ENCODE measurements around the gene ACER1.

The ACER1 gene

DNA sequence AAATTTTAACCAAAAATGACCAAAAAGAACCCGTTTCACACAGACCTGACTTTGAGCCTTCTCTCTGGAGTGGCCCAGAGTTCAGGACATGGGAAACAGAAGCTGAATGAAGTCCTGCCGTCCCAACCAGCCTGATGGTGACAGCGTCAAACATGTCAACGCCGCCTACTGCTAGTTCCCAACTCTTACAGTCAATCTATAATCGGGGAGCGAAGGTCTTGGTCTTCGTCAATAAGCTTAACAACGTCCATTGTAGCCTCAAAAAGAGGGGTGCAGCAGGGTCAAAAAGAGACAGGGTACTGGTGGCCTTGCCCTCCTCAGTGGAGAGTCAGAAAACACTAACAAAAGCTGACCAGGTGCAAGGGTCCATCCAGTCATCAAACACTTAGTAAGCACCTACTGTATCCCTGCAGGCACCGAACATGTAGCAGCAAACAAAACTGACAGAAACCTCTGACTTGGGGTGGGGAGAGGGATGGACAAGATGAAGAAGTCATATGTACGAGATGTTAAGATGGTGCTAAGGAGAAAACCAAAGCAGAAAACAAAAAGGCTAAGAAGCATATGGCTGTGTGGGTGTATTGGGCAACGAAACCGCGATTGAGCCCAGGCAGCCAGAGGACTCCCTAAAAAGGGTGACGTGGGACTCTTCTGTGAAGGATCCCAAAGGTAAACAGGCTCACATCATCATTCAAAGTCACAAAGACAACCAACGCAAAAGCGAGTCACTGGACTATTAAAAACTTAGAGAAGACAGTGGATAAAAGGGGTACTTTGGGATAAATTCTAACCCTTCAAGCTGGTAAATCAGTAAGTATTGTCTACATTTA, 65.6 kb downstream of the ACER1 start:
- DNase-seq (ENCODE audit: low spot score): no peak

GRCh38 chr19:6264803-6265202, 68.6 kb downstream of the ACER1 start:
- DNase-seq (ENCODE audit: low spot score): no peak

DNA sequence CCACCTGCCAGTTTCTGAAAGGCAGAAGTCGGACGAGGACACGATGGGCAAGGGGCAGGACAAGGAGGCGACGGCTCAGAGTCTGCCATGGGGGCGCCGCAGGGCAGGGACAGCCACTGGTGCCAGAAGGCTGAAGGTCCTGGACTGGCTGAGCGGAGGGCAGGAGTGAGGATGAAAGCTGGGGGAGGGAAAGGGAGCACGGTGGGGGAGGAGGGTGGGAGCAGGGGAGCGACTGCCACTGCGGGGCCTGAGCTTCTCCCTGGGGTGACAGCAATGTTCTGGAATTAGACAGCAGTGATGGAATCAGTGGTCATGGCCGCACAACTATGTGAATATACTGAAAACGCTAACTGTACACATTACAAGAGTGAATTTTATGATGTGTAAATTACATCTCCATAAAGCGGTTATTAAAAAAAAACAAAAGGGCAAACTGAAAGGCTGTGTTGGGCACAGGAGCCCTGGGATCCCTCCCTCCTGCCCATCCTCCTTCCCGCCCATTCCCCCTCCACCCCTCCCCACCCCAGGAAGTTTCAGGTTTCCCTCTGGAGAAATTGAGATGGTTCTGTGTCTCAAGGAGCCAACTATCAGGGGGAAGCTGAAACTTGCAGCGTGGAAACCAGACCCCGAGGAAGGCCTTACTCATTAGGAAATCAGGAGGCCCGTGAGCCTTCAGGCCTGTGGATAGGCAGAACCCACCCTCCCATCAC, 69.5 kb downstream of the ACER1 start:
- DNase-seq (ENCODE audit: low spot score): no peak

GRCh38 chr19:6263306-6263705, 70.1 kb downstream of the ACER1 start:
- no peak for DNase-seq (ENCODE audit: low spot score)

DNA sequence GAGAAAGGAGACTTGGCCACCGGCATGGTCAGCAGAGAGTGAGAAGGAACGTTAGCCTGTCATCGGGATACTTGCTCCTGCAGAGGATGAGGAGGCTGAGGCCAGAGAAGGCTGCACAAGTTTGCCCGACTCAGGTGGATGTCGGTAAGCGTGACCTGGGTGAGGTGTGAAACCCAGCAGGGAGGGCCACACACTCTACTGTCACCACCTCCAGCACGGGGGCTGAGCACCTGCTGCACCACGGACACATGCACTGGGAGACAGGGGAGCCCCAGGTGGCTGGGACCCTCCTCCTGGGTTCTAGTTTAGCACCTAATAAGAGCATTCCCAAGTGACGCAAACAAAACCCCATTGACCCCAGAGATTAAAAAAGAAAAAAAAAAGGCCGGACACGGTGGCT, 70.9 kb downstream of the ACER1 start:
- DNase-seq (ENCODE audit: low spot score): no peak

GRCh38 chr19:6261883-6262282, 71.5 kb downstream of the ACER1 start:
- DNase-seq (ENCODE audit: low spot score): no peak

DNA sequence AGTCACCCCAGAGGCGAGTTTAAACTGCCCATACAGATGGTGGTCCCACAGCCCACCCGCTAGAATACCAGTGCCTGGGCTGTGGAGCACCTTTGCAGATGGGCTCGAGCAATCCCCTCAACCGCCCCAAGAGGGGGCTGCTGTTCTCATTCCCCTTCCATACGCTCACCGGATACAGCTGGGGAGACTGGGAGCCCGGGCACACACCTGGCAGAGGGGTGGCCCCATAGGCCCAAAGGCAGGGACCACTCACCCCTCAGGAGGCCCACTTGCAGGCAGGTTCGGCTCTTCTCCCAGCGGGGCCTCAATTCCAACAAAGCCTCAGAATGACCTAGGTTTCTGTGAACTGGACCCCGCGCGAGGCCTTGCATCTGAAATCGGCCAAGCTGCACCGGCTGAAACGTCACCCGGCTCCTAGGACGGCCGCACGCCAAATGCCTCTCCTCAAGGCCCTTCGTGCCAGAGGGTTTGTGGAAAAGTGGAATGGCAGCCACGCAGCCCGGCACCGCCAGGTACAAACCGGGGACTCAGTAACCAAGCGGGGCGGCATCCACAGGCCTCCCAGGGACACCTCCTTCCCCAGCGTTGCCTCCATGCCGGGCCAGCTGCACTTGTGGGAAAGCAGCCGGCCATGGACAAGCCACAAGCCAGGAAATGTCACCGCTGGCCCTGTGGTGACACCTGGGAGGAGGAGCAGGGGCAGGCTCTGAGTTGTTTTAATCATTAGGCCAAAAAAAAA, 72.3 kb downstream of the ACER1 start:
- DNase-seq (ENCODE audit: low spot score): no peak

DNA sequence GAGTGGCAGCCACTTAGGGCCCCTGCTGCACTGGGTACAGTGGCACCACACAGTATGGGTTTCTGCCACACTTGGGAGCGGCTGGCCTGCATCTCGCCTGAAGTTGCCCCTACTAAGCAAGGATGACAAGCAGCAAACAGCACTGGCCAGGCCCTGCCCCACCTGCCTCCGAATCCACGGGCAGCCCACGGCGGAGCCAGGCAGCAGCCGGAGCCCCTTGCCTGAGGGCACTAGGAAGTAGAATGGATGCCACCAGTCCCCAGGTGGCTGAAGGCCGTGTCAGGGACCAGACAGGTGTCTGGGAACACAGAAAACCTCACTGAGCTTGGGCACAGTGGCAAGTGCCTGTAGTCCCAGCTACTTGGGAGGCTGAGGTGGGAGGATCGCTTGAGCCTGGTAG, 73.0 kb downstream of the ACER1 start:
- DNase-seq (ENCODE audit: low spot score): no peak

DNA sequence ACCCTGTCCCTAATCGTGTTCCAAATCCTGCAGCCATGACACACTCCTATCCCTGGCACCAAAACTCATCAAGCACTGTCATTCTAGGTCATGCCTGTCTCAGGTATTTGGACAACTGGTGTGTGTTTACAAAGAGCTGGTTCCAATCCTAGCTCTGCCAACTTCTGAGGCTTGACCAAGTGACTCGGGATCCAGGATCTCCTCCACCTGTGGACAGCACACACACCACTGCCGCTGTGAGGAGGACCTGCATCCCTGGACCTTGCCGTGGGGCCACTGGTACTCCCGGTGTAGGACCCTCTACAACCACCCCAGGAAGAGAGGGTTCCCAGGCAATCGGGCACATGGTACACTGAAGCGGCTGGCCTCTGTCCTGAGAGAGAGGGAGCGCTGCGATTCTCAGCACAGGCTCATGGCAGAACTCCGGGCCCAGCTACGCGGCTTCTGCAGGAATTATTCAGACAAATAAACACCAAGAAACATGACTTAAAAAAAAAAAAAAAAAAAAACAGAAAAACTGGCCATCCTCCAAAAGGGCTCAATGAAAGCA, 74.0 kb downstream of the ACER1 start:
- no peak for DNase-seq (ENCODE audit: low spot score)

DNA sequence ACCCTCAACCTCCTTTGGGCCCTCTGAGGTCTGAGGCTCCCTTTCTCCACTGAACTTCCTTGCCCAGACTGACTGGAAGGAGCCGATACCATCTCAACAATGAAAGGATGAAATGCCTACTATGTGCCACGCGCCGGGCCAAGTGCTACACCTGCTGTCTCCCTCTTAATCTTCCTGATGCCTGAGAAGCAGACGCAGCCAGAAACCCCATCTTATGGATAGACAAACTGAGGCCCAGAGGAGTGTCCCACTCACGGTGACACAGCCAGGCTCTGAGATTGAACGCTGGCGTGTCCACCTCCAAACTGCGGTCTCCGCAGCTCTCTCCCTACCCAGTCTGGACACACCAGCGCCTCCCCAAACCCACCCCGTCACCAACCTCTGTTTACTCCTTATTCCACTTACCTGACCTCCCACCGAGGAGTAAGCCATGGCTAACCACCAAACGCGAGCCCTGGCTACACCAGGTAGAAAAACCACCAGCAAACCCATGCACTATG, 74.5 kb downstream of the ACER1 start:
- no peak for DNase-seq (ENCODE audit: low spot score)
